ENCODE measurements around the gene CD79A. TPM values are rescaled to one million over a fixed set of nuclear protein-coding genes. Genes with fewer than 3 reads are reported as not detected.

CD79A gene
- total RNA-seq, 1 donor from 2014 or later: not detected

- TF ChIP-seq CTCF (conservative IDR thresholded peaks at IDR 0.05; ENCODE audit: low read depth, low read length): no peak
- H3K4me3 ChIP-seq (ENCODE audit: low read depth, low read length): no peak overlapping the region
- DNase-seq (ENCODE audit: low read depth): no peak
These were observed 1.1 kb downstream of the CD79A start for GRCh38 chr19:41877916-41878905.

GRCh38 chr19:41879080-41879479 is 2.0 kb downstream of the CD79A start:
- DNase-seq (ENCODE audit: low read depth): no peak
- TF ChIP-seq CTCF (conservative IDR thresholded peaks at IDR 0.05; ENCODE audit: low read depth, low read length): no peak

GRCh38 chr19:41879670-41880328 is 2.7 kb downstream of the CD79A start:
- no peak overlapping the region for H3K4me3 ChIP-seq (ENCODE audit: low read depth, low read length)
- TF ChIP-seq CTCF (conservative IDR thresholded peaks at IDR 0.05; ENCODE audit: low read depth, low read length): no peak
- no peak for DNase-seq (ENCODE audit: low read depth)

More at GRCh38 chr19:41879080-41879479, 2.0 kb downstream of the CD79A start:
- no peak overlapping the region for H3K4me3 ChIP-seq (ENCODE audit: low read depth, low read length)

- no peak for TF ChIP-seq CTCF (conservative IDR thresholded peaks at IDR 0.05; ENCODE audit: low read depth, low read length)
- no peak overlapping the region for H3K4me3 ChIP-seq (ENCODE audit: low read depth, low read length)
- no peak for DNase-seq (ENCODE audit: low read depth)
These were observed 3.2 kb downstream of the CD79A start for GRCh38 chr19:41880329-41880708.

- no peak for TF ChIP-seq CTCF (conservative IDR thresholded peaks at IDR 0.05; ENCODE audit: low read depth, low read length)
- H3K4me3 ChIP-seq (ENCODE audit: low read depth, low read length): peak within 1 kb of the TSS; percentile 98
- no peak for DNase-seq (ENCODE audit: low read depth)
These were observed 5.7 kb downstream of the CD79A start, which contains the start of gene ARHGEF1 for GRCh38 chr19:41882568-41883462. TSS of gene ARHGEF1 (plus strand) at chr19:41883184. CDS start at chr19:41888083, 4,899 bp downstream.

- TF ChIP-seq CTCF (conservative IDR thresholded peaks at IDR 0.05; ENCODE audit: low read depth, low read length): no peak
- H3K4me3 ChIP-seq (ENCODE audit: low read depth, low read length): peak overlapping the region; percentile 98
- DNase-seq (ENCODE audit: low read depth): no peak
These were observed 6.4 kb downstream of the CD79A start for GRCh38 chr19:41883463-41883820.
